Endothelial cell of umbilical vein (primary cell): ENCODE data around the gene CNPPD1. TPM values are rescaled to one million over a fixed set of nuclear protein-coding genes. Genes with fewer than 3 reads are reported as not detected.

Source experiments
- BruUV-seq: library from RNA; stranded (reverse); fragments of 400-500 nt; replicated peaks from 2 replicates; lab custom pipeline; 2021; lab: Mats Ljungman, UMichigan
- CTCF ChIA-PET: fragments of 300-600, 350-600 bp; sonication (Branson Sonifier 250); formaldehyde crosslinking; loops from one replicate; lab custom pipeline; 2021; ENCODE audit warnings: antibody characterized with exemption, inconsistent platforms; lab: Charles Lee
- POLR2A ChIA-PET: fragments of 300-600, 350-600 bp; sonication (Branson Sonifier 250); formaldehyde crosslinking; loops from one replicate; lab custom pipeline; 2021; ENCODE audit warnings: antibody characterized with exemption, inconsistent platforms; lab: Charles Lee
- DNase-seq: peaks from one replicate; pipeline ENCODE4 v3.0.0-alpha.2; 2011; ENCODE audit warnings: low read depth, low spot score
- FAIRE-seq: peaks from 2 replicates; lab custom pipeline; 2011; peaks lifted over from hg19 to GRCh38; lab: Jason Lieb, UNC
- H2AFZ ChIP-seq: 2 replicates; pipeline ENCODE4 v1.6.0; 2012; ENCODE audit warnings: low read depth, low read length, control low read depth, inconsistent platforms
- H3K27ac ChIP-seq: 2 replicates; pipeline ENCODE4 v1.5.1; 2011; ENCODE audit warnings: low read depth, mild to moderate bottlenecking, control low read depth, low read length, moderate library complexity; ENCODE audit not compliant: insufficient read depth
- H3K27me3 ChIP-seq, 2 experiments: 2 replicates each; pipeline versions ENCODE4 v1.6.0 to v1.6.1; 2011; ENCODE audit warnings: low read length in 2 of 2, mixed read lengths in 1 of 2; ENCODE audit not compliant: control insufficient read depth in 2 of 2, insufficient read depth in 2 of 2
- H3K36me3 ChIP-seq, 2 experiments: 2 replicates in 1 of 2; 3 replicates in 1 of 2; pipeline ENCODE4 v1.5.1; 2011; ENCODE audit warnings: low read length in 2 of 2, mild to moderate bottlenecking in 1 of 2, moderate library complexity in 1 of 2; ENCODE audit not compliant: control insufficient read depth in 2 of 2, insufficient read depth in 2 of 2; ENCODE audit errors: extremely low read depth in 1 of 2
- H3K4me1 ChIP-seq: 3 replicates; pipeline ENCODE4 v1.5.1; 2011; ENCODE audit warnings: mild to moderate bottlenecking, low read length; ENCODE audit not compliant: control insufficient read depth, insufficient read depth; ENCODE audit errors: extremely low read depth
- H3K4me2 ChIP-seq: 2 replicates; pipeline ENCODE4 v1.6.1; 2011; ENCODE audit warnings: low read length, control low read depth, mixed read lengths; ENCODE audit not compliant: insufficient read depth
- H3K4me3 ChIP-seq, 3 experiments: fragments of 200-600 bp in 1 of 3; sonication (generic), shearing (Covaris generic) in 1 of 3; replicated peaks in 1 of 3; 2 replicates each; pipeline ENCODE4 v1.5.1; 2011 to 2016; ENCODE audit warnings: control low read depth in 3 of 3, low read length in 3 of 3, mild to moderate bottlenecking in 2 of 3, inconsistent platforms in 1 of 3, low read depth in 1 of 3, moderate library complexity in 1 of 3; ENCODE audit not compliant: insufficient read depth in 1 of 3
- H3K79me2 ChIP-seq: 2 replicates; pipeline ENCODE4 v1.6.0; 2012; ENCODE audit warnings: low read length, inconsistent platforms; ENCODE audit not compliant: control insufficient read depth, insufficient read depth
- H3K9ac ChIP-seq: replicated peaks from 2 replicates; pipeline ENCODE3; 2011; ENCODE audit warnings: low read length, control low read depth; ENCODE audit not compliant: insufficient read depth; ENCODE audit errors: extremely low read depth
- H3K9me1 ChIP-seq: replicated peaks from 3 replicates; pipeline ENCODE4 v1.6.0; 2011; ENCODE audit warnings: mild to moderate bottlenecking, low read length; ENCODE audit not compliant: control insufficient read depth, insufficient read depth; ENCODE audit errors: extremely low read depth
- H3K9me3 ChIP-seq: replicated peaks from 2 replicates; pipeline ENCODE4 v1.5.1; 2012; ENCODE audit warnings: low read length, inconsistent platforms; ENCODE audit not compliant: control insufficient read depth, insufficient read depth
- H4K20me1 ChIP-seq: replicated peaks from 2 replicates; pipeline ENCODE3; 2011; ENCODE audit warnings: mild to moderate bottlenecking, low read length; ENCODE audit not compliant: control insufficient read depth, insufficient read depth; ENCODE audit errors: extremely low read depth
- CTCF ChIP-seq, 2 donors: IDR thresholded peaks; 1 replicate in 1 of 2; 2 replicates in 1 of 2; pipeline ENCODE4 v1.5.1; 2011; ENCODE audit warnings: low read length in 2 of 2, mild to moderate bottlenecking in 2 of 2, moderate library complexity in 2 of 2, control low read depth in 1 of 2, inconsistent platforms in 1 of 2, low read depth in 1 of 2; ENCODE audit not compliant: insufficient read depth in 1 of 2; ENCODE audit errors: extremely low read depth in 1 of 2
- EZH2 ChIP-seq: IDR thresholded peaks from 2 replicates; pipeline ENCODE4 v1.6.1; 2012; ENCODE audit warnings: borderline replicate concordance, low read depth, mild to moderate bottlenecking, moderate library complexity, low read length, inconsistent platforms; ENCODE audit not compliant: severe bottlenecking
- FOS ChIP-seq: IDR thresholded peaks from 2 replicates; pipeline ENCODE4 v1.6.1; 2011; ENCODE audit warnings: mild to moderate bottlenecking, low read length, moderate library complexity, borderline replicate concordance; ENCODE audit not compliant: insufficient read depth
- GATA2 ChIP-seq: IDR thresholded peaks from 2 replicates; pipeline ENCODE4 v1.7.0; 2011; ENCODE audit warnings: low read depth, mild to moderate bottlenecking, moderate library complexity, mixed read lengths, low read length; ENCODE audit not compliant: insufficient read length, insufficient read depth
- JUN ChIP-seq: IDR thresholded peaks from 2 replicates; pipeline ENCODE4 v1.6.1; 2011; ENCODE audit warnings: borderline replicate concordance, low read depth; ENCODE audit not compliant: insufficient read length, insufficient read depth
- MAX ChIP-seq: IDR thresholded peaks from 2 replicates; pipeline ENCODE4 v1.6.1; 2011; ENCODE audit not compliant: insufficient read depth, insufficient read length
- MYC ChIP-seq: IDR thresholded peaks from one replicate; pipeline ENCODE4 v1.6.1; 2011; ENCODE audit warnings: mild to moderate bottlenecking, low read depth, low read length
- POLR2A ChIP-seq: IDR thresholded peaks from 2 replicates; pipeline ENCODE4 v1.6.1; 2012; ENCODE audit warnings: low read depth, mild to moderate bottlenecking, control low read depth, low read length
- POLR2AphosphoS5 ChIP-seq: IDR thresholded peaks from 2 replicates; pipeline ENCODE4 v1.6.1; 2012; ENCODE audit warnings: low read depth, mild to moderate bottlenecking, control low read depth, low read length, moderate library complexity; ENCODE audit not compliant: insufficient read depth
- dilution Hi-C: fragments of 300-500 bp; cut with MboI; formaldehyde crosslinking; loops from one replicate; pipeline ENCODE4 v1.15.0; 2019; ENCODE audit warnings: low sequenced_read_pairs; ENCODE audit not compliant: extremely low pct_ligation_motif_present
- intact Hi-C: fragments of 100-400 bp; cut with micrococcal nuclease; formaldehyde crosslinking; loops from one replicate; pipeline ENCODE4 v1.10.0; 2022
- polyA plus RNA-seq, 4 experiments: library from polyadenylated mRNA; depleted of rRNA in 3 of 4; stranded (reverse) in 3 of 4; unstranded in 1 of 4; fragments of >200 nt; gene quantifications; 2 replicates each; pipeline versions ENCODE4 v1.2.1 to v1.2.3, GENCODE V29; 2011 to 2012; ENCODE audit warnings: missing spikeins in 1 of 4
- total RNA-seq: library from RNA; stranded (reverse); gene quantifications from 2 replicates; pipeline ENCODE4 v1.2.3, GENCODE V29; 2021

Gene CNPPD1
- total and polyA plus RNA-seq, 2 donors (not counting 3 experiments of a cell fraction or from before 2014, with no cell fraction given) = 44.0 to 55.7 TPM

GRCh38 chr2:219122202-219122980 is 54.3 kb downstream of the CNPPD1 start:
- no peak overlapping the region for H3K9ac ChIP-seq
- DNase-seq = no peak
- FAIRE-seq = no peak
- H3K27me3 ChIP-seq = no peaks in the 10 kb centered on the region
- no peak overlapping the region for H3K4me3 ChIP-seq
- H3K9me1 ChIP-seq = no peaks in the 10 kb centered on the region
- no peak overlapping the region for H2AFZ ChIP-seq
- BruUV-seq = no TSS peak
- TF ChIP-seq MYC (no peak), MAX (no peak), GATA2 (no peak), POLR2AphosphoS5 (no peak), POLR2A (no peak), JUN (no peak), CTCF (IDR thresholded peaks at IDR 0.05; ENCODE audit: extremely low read depth in 1 of 2, insufficient read depth in 1 of 2, low read depth in 1 of 2, low read length in 2 of 2) (no peak), EZH2 (no peak), FOS (no peak)
- H3K9me3 ChIP-seq = no peaks in the 10 kb centered on the region
- intact Hi-C loops = no loop called here
- no peaks in the 10 kb centered on the region for H3K36me3 ChIP-seq
- no peaks in the 10 kb centered on the region for H3K79me2 ChIP-seq
- dilution Hi-C loops = no loop called here
- no peak overlapping the region for H3K27ac ChIP-seq
- no peaks in the 10 kb centered on the region for H4K20me1 ChIP-seq
- H3K4me1 ChIP-seq = no peaks in the 10 kb centered on the region
- H3K4me2 ChIP-seq = no peak overlapping the region
- POLR2A ChIA-PET = no interaction called here
- CTCF ChIA-PET = interaction anchor here (0.6 to 9.5 kb wide), 11 partner anchors 10 to 246 kb away, joined by 3 to 178 read pairs (median 24); partner anchors contain the start of gene IHH

Other genes starting within 250 kb of the CNPPD1 start
- gene CDK5R2, start 217.3 kb downstream of the CNPPD1 start, total RNA-seq = not detected in 2 replicates
- gene CDK5R2, start 217.3 kb downstream of the CNPPD1 start, polyA plus RNA-seq = 0.03 TPM in 1 of 2 replicates, not detected in the other
- not detected in 2 replicates for gene FEV, start 191.7 kb downstream of the CNPPD1 start, total RNA-seq
- not detected in 2 replicates for gene FEV, start 191.7 kb downstream of the CNPPD1 start, polyA plus RNA-seq
- not detected in 2 replicates for gene CRYBA2, start 183.5 kb downstream of the CNPPD1 start, total RNA-seq
- not detected in 2 replicates for gene CRYBA2, start 183.5 kb downstream of the CNPPD1 start, polyA plus RNA-seq
- gene CFAP65, start 135.4 kb downstream of the CNPPD1 start, total RNA-seq = not detected in 2 replicates
- 0.03 TPM in 1 of 2 replicates, not detected in the other for gene CFAP65, start 135.4 kb downstream of the CNPPD1 start, polyA plus RNA-seq
- 0.37 TPM in 1 of 2 replicates, not detected in the other for gene IHH, start 116.0 kb downstream of the CNPPD1 start, total RNA-seq
- gene IHH, start 116.0 kb downstream of the CNPPD1 start, polyA plus RNA-seq = 0.03 TPM in 1 of 2 replicates, not detected in the other
- gene NHEJ1, start 16.1 kb downstream of the CNPPD1 start, total RNA-seq = 12.1 and 12.9 TPM in 2 replicates
- gene NHEJ1, start 16.1 kb downstream of the CNPPD1 start, polyA plus RNA-seq = 11.9 and 12.8 TPM in 2 replicates
- 5.2 and 7.1 TPM in 2 replicates for gene SLC23A3, start 6.9 kb downstream of the CNPPD1 start, total RNA-seq
- gene SLC23A3, start 6.9 kb downstream of the CNPPD1 start, polyA plus RNA-seq = 2.7 and 3.2 TPM in 2 replicates
- gene RETREG2, start 1.4 kb upstream of the CNPPD1 start, total RNA-seq = 58.2 and 59.5 TPM in 2 replicates
- gene RETREG2, start 1.4 kb upstream of the CNPPD1 start, polyA plus RNA-seq = 68.1 and 76.1 TPM in 2 replicates
- 23.3 and 24.0 TPM in 2 replicates for gene ZFAND2B, start 29.9 kb upstream of the CNPPD1 start, total RNA-seq
- gene ZFAND2B, start 29.9 kb upstream of the CNPPD1 start, polyA plus RNA-seq = 52.0 and 52.9 TPM in 2 replicates
- gene ABCB6, start 42.0 kb upstream of the CNPPD1 start, total RNA-seq = 26.6 and 32.5 TPM in 2 replicates
- 25.7 and 35.1 TPM in 2 replicates for gene ABCB6, start 42.0 kb upstream of the CNPPD1 start, polyA plus RNA-seq
- gene ATG9A, start 52.7 kb upstream of the CNPPD1 start, total RNA-seq = 62.2 and 65.5 TPM in 2 replicates
- 95.0 and 110 TPM in 2 replicates for gene ATG9A, start 52.7 kb upstream of the CNPPD1 start, polyA plus RNA-seq
- gene ANKZF1, start 52.9 kb upstream of the CNPPD1 start, total RNA-seq = 34.0 and 36.2 TPM in 2 replicates
- 23.4 and 26.5 TPM in 2 replicates for gene ANKZF1, start 52.9 kb upstream of the CNPPD1 start, polyA plus RNA-seq
- gene GLB1L, start 68.5 kb upstream of the CNPPD1 start, total RNA-seq = 9.2 and 9.5 TPM in 2 replicates
- gene GLB1L, start 68.5 kb upstream of the CNPPD1 start, polyA plus RNA-seq = 11.9 and 13.6 TPM in 2 replicates
- 18.8 and 21.1 TPM in 2 replicates for gene STK16, start 68.6 kb upstream of the CNPPD1 start, total RNA-seq
- 61.3 and 63.2 TPM in 2 replicates for gene STK16, start 68.6 kb upstream of the CNPPD1 start, polyA plus RNA-seq
- not detected in 2 replicates for gene TUBA4B, start 76.3 kb upstream of the CNPPD1 start, total RNA-seq
- gene TUBA4B, start 76.3 kb upstream of the CNPPD1 start, polyA plus RNA-seq = not detected in 2 replicates
- 10.7 and 16.5 TPM in 2 replicates for gene TUBA4A, start 77.0 kb upstream of the CNPPD1 start, total RNA-seq
- 24.8 and 29.4 TPM in 2 replicates for gene TUBA4A, start 77.0 kb upstream of the CNPPD1 start, polyA plus RNA-seq
- gene DNAJB2, start 102.4 kb upstream of the CNPPD1 start, total RNA-seq = 27.3 and 30.4 TPM in 2 replicates
- 30.6 and 35.0 TPM in 2 replicates for gene DNAJB2, start 102.4 kb upstream of the CNPPD1 start, polyA plus RNA-seq
- not detected in 2 replicates for gene PTPRN, start 132.5 kb upstream of the CNPPD1 start, total RNA-seq
- gene PTPRN, start 132.5 kb upstream of the CNPPD1 start, polyA plus RNA-seq = not detected in 2 replicates
- not detected in 2 replicates for gene RESP18, start 155.8 kb upstream of the CNPPD1 start, total RNA-seq
- gene RESP18, start 155.8 kb upstream of the CNPPD1 start, polyA plus RNA-seq = not detected in 2 replicates
- gene DNPEP, start 211.0 kb upstream of the CNPPD1 start, total RNA-seq = 40.4 and 43.1 TPM in 2 replicates
- 77.5 and 83.2 TPM in 2 replicates for gene DNPEP, start 211.0 kb upstream of the CNPPD1 start, polyA plus RNA-seq
- gene DES, start 241.5 kb upstream of the CNPPD1 start, total RNA-seq = not detected in 2 replicates
- gene DES, start 241.5 kb upstream of the CNPPD1 start, polyA plus RNA-seq = not detected in 2 replicates